Subcutaneous adipose tissue (tissue), 4 donors: ENCODE data around the gene PPP2R3C. TPM values are rescaled to one million over a fixed set of nuclear protein-coding genes. Genes with fewer than 3 reads are reported as not detected.

ENCODE experiments used
- CTCF ChIP-seq: fragments of 450-650 bp; IDR thresholded peaks from one replicate; pipeline ENCODE4 v1.5.1; 2016; ENCODE audit warnings: low read depth, mild to moderate bottlenecking, control low read depth, antibody characterized with exemption, moderate library complexity
- total RNA-seq, 4 donors: library from RNA; depleted of rRNA; stranded (reverse); fragments of >200 nt; gene quantifications; one replicate each; pipeline ENCODE4 v1.1.0, GENCODE V29; 2016

The PPP2R3C gene
- total RNA-seq, 4 donors from 2014 or later = 26.9 to 50.2 (median 30.4) TPM

- TF ChIP-seq CTCF = no peak
Measured at GRCh38 chr14:35046048-35046750, 75.6 kb downstream of the PPP2R3C start, which contains the start of gene FAM177A1. FAM177A1 (plus strand) TSS chr14:35046272; CDS start chr14:35046464, 192 bp downstream.

GRCh38 chr14:35045798-35046047 lies 76.1 kb downstream of the PPP2R3C start:
- TF ChIP-seq CTCF = no peak

GRCh38 chr14:35044939-35045797 lies 76.6 kb downstream of the PPP2R3C start:
- no peak for TF ChIP-seq CTCF

- no peak for TF ChIP-seq CTCF
Measured at GRCh38 chr14:35043046-35043445, 78.7 kb downstream of the PPP2R3C start.

- no peak for TF ChIP-seq CTCF
Measured at GRCh38 chr14:35042632-35043031, 79.2 kb downstream of the PPP2R3C start.

Other genes starting within 250 kb of the PPP2R3C start
- 10 to 100 TPM; 35.7 to 73.9 (median 36.5) TPM for gene BAZ1A, start 246.6 kb downstream of the PPP2R3C start, total RNA-seq
- gene SRP54, start 139.0 kb downstream of the PPP2R3C start, total RNA-seq = 10 to 100 TPM; 39.2 to 51.8 (median 45.3) TPM
- 10 to 100 TPM; 23.3 to 58.6 (median 40.5) TPM for gene FAM177A1, start 75.7 kb downstream of the PPP2R3C start, total RNA-seq
- 10 to 100 TPM; 15.6 to 27.4 (median 22.1) TPM for gene PRORP, start 562 bp upstream of the PPP2R3C start, total RNA-seq
- 100 to 1,000 TPM; 158 to 210 (median 166) TPM for gene PSMA6, start 170.4 kb upstream of the PPP2R3C start, total RNA-seq